ENCODE data around the gene RBM34. TPM values are rescaled to one million over a fixed set of nuclear protein-coding genes. Genes with fewer than 3 reads are reported as not detected.

RBM34 gene
- total RNA-seq, 1 experiment from 2014 or later, result 57.5 TPM

DNA sequence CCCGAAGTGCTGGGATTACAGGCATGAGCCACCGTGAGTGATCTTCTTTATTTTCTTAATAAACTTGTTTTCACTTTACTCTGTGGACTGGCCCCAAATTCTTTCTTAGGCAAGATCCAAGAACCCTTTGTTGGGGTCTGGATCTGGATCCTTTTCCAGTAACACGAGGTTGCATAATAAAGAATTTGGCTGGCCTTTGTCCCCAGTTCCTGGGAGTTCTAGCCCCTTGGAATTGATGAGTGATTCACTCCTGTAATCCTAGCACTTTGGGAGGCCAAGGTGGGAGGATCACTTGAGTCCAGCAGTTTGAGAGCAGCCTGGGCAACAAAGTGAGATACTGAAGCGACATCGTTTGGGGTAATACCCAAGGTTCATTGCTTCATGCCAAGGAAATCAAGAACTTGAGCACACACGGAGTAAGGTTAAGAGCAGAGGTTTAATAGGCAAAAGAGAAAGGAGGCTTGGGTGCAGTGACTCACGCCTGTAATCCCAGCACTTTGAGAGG, 30.2 kb downstream of the RBM34 start:
- no peak for DNase-seq
- no peak overlapping the region for H3K4me3 ChIP-seq
- no peaks in the 10 kb centered on the region for H3K27me3 ChIP-seq
- peaks cover 68% of the 10 kb centered on the region for H3K36me3 ChIP-seq
- H3K9me3 ChIP-seq, result no peaks in the 10 kb centered on the region

DNA sequence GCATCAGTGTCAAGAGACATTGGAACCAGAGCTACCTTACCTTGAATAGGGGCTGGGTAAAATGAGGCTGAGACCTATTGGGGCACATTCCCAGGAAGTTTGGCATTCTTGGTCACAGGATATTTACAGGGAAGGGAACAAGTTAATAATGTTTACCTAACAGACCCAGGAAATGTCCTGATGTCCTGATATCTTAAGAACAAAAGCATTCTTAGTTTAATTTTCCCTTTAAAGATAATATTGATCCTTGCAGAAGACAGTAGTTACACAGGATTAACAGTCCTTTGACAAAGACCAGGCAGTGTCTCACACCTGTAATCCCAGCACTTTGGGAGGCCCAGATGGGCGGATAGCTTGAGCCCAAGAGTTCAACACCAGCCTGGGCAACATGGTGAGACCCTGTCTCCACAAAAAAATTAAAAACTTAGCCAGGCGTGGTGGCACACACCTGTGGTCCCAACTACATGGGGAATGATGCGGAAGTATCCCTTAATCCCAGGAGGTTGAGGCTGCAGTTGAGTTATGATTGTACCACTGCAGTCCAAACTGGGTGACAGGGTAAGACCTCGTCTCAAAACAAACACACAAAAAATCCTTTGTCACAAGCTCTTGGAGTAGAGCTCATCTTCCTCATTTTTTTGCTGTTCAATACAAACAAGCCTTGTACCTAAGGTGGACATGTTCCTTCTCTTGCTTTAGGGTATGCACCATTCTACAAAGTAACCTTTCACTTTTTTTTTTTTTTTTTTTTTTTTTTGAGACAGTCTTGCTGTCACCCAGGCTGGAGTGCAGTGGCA, 31.1 kb downstream of the RBM34 start:
- Histone ChIP-seq H3K27me3 (no peaks in the 10 kb centered on the region), H3K4me3 (no peak overlapping the region), H3K36me3 (peaks cover 69% of the 10 kb centered on the region), H3K9me3 (no peaks in the 10 kb centered on the region)
- no peak for DNase-seq

DNA sequence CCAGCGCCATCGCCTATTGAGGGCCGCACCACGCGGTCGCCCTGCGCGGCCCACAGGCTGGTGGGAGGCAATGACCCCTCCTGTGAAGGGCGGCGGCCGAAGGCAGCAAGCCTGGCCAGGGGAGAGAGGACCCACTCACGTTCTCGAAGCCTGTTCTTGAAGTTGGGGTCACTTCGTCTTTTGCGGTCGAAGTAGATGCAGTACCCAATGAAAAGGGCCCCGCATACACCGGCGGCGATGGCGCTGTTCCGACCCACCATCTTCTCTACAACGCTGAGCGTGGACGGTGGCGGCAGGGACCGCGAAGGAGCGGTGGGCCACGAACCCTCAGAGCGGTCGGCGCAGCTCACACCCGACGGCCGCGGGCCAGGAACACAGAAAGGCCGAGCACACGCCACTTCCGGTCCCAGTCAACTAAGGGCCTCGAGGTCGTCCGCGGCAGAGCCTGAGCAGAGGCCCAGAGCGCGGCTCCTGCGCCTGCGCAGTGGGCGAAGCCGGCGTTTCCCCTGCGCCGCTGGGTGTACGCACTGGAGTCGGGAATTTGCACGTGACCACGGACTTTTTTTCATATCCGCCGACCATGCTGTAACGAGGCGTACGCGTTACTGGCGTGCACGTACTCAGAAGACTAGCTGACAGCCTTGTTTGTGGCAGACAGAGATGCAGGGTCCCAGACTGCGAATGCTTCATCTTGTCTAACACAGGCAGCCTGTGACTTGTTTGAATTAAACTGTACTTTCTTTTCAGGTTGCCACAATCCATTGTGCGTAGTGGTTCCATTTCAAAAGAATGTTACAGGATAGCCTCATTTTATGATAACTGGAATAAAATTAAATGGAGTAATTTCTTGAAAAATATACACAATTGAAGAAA, 32.4 kb downstream of the RBM34 start, which contains the start of gene TOMM20:
TOMM20 (minus strand) TSS at position 382 of the 873 bp plus-strand sequence; CDS start at position 260, 122 bp downstream.
- H3K9me3 ChIP-seq, result no peaks in the 10 kb centered on the region
- peak; percentile 99 for DNase-seq
- no peaks in the 10 kb centered on the region for H3K27me3 ChIP-seq
- H3K36me3 ChIP-seq, result peaks cover 74% of the 10 kb centered on the region
- H3K4me3 ChIP-seq, result peak within 1 kb of the TSS; percentile 93

DNA sequence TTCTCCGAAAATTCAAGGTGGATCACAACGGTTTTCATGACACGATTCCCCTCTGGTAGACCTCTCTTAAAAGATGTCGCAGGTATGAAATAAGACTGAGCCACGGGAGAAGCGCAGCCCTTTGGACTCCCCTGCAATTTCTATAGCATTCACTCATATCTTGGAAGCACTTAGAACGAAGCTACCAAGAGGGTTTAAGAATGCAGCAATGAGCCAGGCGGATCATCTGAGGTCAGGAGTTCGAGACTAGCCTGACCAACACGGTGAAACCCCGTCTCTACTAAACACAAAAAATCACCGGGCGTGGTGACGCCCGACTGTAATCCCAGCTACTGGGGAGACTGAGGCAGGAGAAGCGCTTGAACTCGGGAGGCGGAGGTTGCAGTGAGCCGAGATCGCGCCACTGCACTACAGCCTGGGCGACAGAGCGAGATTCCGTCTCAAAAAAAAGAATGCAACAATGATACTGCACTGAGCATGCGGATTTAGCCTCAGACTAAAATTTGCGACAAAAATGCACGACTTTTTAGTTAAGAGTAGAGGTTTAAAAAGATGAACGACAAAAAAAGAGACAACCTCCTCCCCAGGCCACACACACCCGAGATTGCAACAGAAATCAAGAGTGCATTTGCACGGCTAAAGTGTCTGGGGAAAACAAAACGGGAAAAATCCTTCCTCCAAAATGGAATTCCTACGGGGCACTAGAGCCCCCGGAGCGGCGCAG, 33.2 kb downstream of the RBM34 start:
- Histone ChIP-seq H3K9me3 (no peaks in the 10 kb centered on the region), H3K36me3 (peaks cover 74% of the 10 kb centered on the region), H3K27me3 (no peaks in the 10 kb centered on the region), H3K4me3 (peak overlapping the region; percentile 93)
- DNase-seq, result no peak

DNA sequence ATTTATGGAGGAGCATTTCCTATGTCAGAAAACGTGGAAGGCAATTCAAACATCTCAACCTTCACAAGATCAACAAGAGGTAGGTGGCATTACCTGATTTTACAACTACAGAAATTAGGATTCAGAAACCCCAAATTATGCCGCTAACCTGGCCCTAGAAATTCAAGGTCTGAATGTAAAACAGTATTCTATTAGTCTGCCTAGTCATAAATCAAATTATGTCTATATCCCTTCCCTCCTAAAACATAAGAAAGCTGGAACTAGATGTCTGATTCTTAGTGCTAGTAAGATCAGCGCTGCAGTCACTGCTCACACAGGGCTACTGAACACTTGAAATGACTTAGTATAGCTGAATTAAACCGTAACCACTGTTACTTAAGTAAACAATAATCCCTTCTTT, 33.8 kb downstream of the RBM34 start:
- H3K27me3 ChIP-seq, result no peaks in the 10 kb centered on the region
- H3K36me3 ChIP-seq, result peaks cover 75% of the 10 kb centered on the region
- peak overlapping the region; percentile 93 for H3K4me3 ChIP-seq
- H3K9me3 ChIP-seq, result no peaks in the 10 kb centered on the region
- DNase-seq, result no peak

DNA sequence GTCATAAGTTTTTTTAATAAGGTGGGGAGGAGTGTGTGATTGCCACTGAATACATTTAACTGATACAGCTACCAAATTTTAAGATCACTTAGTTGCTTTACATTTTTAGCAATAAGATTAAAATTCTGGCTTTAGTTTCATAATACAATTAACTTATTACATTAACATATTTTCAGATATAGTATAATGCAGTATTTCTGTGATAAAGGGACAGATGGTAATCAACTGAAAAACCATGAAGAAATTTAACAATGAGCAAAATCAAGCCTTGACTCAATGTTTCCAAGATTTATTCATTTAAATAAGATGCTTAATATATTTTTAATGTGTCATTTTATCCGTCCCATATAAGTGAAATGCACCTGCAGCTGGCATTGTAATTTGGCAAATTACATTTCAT, 36.4 kb downstream of the RBM34 start:
- Histone ChIP-seq H3K36me3 (peaks cover 87% of the 10 kb centered on the region), H3K9me3 (no peaks in the 10 kb centered on the region), H3K4me3 (no peak overlapping the region), H3K27me3 (no peaks in the 10 kb centered on the region)
- no peak for DNase-seq

DNA sequence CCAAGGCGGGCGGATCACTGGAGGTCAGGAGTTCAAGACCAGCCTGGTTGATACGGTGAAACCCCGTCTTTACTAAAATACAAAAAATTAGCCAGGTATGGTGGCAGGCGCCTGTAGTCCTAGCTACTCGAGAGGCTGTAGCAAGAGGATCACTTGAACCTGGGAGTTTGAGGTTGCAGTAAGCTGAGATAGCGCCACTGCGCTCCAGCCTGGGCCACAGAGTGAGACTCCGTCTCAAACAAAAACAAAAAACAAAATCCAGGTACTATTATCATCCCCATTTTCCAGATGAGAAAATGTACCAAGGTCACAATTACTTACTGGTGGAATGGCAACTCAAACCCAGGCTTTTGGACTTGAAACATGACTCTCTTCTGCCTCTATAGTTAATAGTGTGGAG, 36.9 kb downstream of the RBM34 start:
- Histone ChIP-seq H3K36me3 (peaks cover 93% of the 10 kb centered on the region), H3K9me3 (no peaks in the 10 kb centered on the region), H3K27me3 (no peaks in the 10 kb centered on the region), H3K4me3 (no peak overlapping the region)
- DNase-seq, result no peak

DNA sequence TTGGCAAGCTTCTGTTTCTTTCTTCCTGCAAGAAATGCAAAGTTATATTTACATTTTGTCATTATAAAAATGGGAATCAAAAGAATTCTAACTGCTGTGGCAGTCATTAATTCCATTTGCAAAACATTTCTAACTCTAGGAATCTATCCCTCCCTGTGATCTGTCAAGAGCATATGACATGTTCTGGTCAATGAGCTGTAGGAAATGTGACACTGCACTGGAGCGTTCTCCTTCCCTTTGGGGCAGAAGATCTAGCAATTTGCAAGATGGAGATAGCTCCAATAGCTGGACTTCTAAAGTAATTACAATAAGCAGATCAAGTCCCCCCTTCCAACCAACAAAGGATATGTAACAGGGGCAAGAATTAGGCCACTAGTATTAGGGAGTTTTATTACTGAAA, 38.7 kb downstream of the RBM34 start:
- DNase-seq, result no peak
- Histone ChIP-seq H3K4me3 (no peak overlapping the region), H3K9me3 (no peaks in the 10 kb centered on the region), H3K27me3 (no peaks in the 10 kb centered on the region), H3K36me3 (peaks cover 99% of the 10 kb centered on the region)

DNA sequence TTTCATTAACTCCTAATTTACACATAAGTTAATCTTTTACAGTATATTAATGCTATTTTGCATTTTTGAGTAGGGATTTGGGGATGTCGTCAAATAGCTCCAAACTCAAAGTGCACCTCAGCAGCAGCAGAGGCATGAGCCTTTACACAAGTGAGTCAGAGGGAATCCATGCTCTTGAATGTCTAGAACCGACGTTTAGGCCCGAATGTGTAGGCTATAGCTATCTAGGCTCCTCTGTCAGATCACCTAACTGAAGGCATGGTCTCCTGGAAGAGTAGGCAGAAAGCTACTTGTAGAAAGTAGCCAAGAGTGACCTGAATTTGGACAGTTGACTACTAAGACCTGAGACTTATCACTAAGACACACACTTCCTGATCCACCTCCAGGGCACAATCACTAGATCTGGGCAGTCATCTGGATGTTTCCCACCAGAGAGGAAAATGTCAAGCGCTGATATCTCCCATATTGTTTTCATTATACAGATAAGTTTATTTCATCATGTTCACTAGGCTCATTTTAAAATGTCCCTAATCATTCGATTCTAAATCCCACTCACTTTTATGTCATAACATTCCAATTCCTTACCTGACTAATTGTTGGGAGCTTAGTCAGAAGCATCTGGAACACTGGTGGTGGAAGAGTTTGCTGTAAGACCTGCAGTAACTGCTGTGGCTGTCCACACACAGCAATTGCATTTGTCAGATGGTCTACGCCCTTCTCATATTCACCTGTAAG, 47.7 kb downstream of the RBM34 start:
- Histone ChIP-seq H3K27me3 (no peaks in the 10 kb centered on the region), H3K9me3 (no peaks in the 10 kb centered on the region), H3K36me3 (peaks cover 93% of the 10 kb centered on the region), H3K4me3 (no peak overlapping the region)
- no peak for DNase-seq

DNA sequence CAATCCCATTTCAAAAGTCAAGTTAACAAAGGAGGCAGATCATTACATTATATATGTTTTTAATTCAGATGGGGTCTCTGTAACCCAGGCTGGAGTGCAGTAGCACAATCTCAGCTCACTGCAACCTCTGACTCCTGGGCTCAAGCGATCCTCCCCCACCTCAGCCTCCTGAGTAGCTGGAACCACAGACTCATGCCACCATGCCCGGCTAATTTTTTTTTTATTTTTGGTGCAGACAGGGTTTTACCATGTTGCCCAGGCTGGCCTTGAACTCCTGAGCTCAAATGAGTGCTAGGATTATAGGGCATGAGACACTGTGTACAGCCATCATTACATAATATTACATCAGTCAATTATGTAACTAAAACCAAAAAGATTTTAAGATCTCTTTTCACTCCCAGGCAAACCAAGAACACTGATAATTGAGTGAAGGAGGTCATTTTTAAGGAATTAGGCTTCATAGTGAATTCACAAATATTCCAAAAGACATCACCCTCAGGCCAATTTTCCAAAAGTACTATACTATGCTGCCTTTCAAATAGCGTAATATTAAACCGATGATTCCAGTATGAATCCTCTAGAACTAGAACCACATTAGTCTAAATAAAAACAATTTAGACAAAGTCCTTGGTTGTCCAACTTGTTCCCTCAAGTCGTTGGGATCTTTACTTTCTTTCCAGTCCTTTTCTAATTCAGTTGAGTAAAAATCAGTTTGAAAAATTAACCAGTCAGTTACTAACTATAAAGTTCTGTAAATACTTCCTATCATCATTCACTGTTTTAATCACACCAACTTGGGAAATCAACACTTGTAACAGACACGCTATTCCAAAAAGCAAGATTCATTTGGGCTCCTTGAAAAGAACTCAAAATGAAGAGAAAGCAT, 48.5 kb downstream of the RBM34 start:
- Histone ChIP-seq H3K36me3 (peaks cover 93% of the 10 kb centered on the region), H3K9me3 (no peaks in the 10 kb centered on the region), H3K27me3 (no peaks in the 10 kb centered on the region), H3K4me3 (no peak overlapping the region)
- DNase-seq, result no peak

DNA sequence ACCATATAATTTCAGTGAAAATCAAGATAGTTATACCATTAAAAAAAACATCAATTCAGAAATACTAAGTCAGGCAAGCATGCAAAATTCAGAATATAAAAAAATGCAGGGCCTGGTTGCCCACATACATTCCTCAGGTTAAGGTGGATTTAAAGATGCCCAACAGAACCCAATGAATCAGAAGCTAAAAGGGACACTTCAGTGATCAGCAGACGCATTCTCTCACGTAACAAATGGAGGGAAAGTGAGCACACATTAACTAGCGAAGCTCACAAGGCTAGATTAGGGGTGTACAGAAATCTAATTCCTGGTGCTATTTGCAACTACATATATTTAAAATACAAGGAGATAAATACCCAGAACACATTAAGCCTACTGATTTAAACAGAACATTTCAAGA, 49.9 kb downstream of the RBM34 start:
- Histone ChIP-seq H3K4me3 (no peak overlapping the region), H3K9me3 (no peaks in the 10 kb centered on the region), H3K36me3 (peaks cover 87% of the 10 kb centered on the region), H3K27me3 (no peaks in the 10 kb centered on the region)
- DNase-seq, result no peak

DNA sequence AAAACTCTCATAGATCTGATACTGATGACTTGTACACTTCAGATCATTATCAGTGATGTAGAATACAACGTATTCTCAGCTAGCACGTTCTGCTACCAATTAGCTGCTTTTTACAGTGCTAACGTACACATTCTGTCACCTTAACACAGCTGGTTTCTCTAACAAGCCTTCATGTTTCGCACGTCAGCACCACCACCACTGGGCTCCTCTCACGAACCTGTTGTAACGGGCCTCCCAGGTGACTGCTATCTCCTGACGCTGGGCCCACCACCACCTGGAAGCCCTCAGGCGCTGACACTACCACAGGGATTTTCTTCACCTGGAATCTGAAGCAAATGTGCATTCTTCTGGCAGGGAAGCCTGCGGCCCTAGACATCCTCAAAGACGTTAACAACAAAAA, 52.2 kb downstream of the RBM34 start:
- no peaks in the 10 kb centered on the region for H3K9me3 ChIP-seq
- H3K27me3 ChIP-seq, result no peaks in the 10 kb centered on the region
- H3K4me3 ChIP-seq, result no peak overlapping the region
- no peak for DNase-seq
- H3K36me3 ChIP-seq, result peaks cover 67% of the 10 kb centered on the region

DNA sequence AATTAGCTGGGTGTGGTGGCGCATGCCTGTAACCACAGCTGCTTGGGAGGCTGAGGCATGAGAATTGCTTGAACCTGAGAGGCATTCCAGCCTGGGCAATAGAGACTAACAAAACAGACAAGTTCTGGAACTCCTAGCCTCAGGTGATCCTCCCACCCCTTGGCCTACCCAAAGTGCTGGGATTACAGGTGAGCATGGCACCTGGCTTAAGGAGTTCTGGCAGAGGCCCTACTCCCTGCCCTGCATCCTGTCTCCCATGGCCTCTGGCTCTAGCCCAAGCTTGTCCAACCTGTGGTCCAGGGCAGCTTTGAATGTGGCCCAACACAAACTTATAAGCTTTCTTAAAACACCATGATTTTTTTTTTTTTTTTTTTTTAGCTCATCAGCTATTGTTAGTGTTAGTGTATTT, 52.9 kb downstream of the RBM34 start:
- H3K4me3 ChIP-seq, result no peak overlapping the region
- DNase-seq, result no peak
- H3K36me3 ChIP-seq, result peaks cover 60% of the 10 kb centered on the region
- H3K9me3 ChIP-seq, result no peaks in the 10 kb centered on the region
- no peaks in the 10 kb centered on the region for H3K27me3 ChIP-seq

DNA sequence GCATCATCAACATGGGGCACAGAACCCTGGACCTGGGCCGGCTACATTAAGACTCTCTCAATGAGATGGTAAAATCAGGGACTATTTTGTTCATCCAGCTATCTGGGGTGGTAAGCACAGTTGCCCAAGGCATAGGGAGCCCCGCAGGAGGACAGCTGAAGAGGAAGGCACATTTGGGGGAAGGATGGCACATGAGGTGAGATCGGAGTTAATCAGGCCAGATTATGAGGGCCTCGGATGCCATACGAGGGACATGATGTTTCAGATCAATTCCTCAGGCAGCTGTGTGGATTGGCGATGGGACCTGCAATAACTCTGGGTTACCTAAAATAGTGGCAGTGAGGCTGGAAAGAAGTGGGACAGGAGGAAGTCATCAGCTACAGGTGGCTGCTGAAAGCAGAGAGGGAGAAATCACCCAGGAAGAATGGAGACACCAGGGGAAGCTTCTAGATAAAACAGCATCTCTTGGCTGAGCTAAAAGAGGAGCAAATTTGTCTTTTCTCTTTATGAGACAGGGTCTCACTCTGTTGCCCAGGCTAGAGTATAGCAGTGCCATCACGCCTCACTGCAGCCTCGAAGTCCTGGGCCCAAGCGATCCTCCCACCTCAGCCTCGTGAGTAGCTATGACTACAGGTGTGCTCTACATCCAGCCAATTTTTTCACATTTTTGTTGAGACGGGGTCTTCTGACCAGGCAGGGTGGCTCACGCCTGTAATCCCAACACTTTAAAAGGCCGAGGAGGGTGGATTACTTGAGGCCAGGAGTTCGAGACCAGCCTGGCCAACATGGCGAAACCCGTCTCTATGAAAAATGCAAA, 53.5 kb downstream of the RBM34 start:
- DNase-seq, result no peak
- Histone ChIP-seq H3K36me3 (peaks cover 54% of the 10 kb centered on the region), H3K4me3 (no peak overlapping the region)

DNA sequence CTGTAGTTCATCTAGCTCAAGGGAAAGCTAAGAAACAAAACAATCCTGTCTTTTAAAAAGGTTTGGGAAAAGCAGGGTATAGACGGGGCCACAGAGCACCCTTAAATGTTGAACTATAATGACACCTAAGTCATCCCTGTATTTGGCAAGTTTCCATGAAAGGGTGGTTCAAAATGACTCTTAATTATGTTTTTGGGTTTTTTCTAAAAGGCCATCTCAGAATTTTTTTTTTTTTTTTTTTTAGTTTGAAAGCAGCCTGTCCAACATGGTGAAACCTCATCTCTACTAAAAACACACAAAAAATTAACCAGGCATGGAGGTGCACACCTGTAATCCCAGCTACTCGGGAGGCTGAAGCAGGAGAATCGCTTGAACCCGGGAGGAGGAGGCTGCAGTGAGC, 54.6 kb downstream of the RBM34 start:
- Histone ChIP-seq H3K4me3 (no peak overlapping the region), H3K36me3 (peaks cover 42% of the 10 kb centered on the region), H3K27me3 (no peaks in the 10 kb centered on the region), H3K9me3 (no peaks in the 10 kb centered on the region)
- DNase-seq, result no peak

More for the DNA sequence above, 53.5 kb downstream of the RBM34 start:
- H3K27me3 ChIP-seq, result no peaks in the 10 kb centered on the region
- no peaks in the 10 kb centered on the region for H3K9me3 ChIP-seq

All from MG63 (cell line).